HG03575 (cell line): ENCODE data around the gene LCK.

ENCODE experiments used
- ATAC-seq: cut with Tn5 transposase; IDR thresholded peaks from one replicate; pipeline ENCODE4 v1.9.1; 2021; ENCODE audit not compliant: unreplicated experiment, insufficient number of reproducible peaks, low FRiP score; ENCODE audit errors: extremely low read depth

The LCK gene

GRCh38 chr1:32307324-32307723 is 56.3 kb downstream of the LCK start:
- no peak for ATAC-seq

GRCh38 chr1:32309960-32310359 is 58.9 kb downstream of the LCK start:
- ATAC-seq = no peak

GRCh38 chr1:32311709-32312393 is 60.8 kb downstream of the LCK start:
- ATAC-seq = no peak

- ATAC-seq = no peak
Measured at GRCh38 chr1:32316903-32317277, 65.8 kb downstream of the LCK start.

GRCh38 chr1:32318127-32318869 is 67.2 kb downstream of the LCK start:
- no peak for ATAC-seq

- no peak for ATAC-seq
Measured at GRCh38 chr1:32321712-32322291, 70.7 kb downstream of the LCK start.

- ATAC-seq = no peak
Measured at GRCh38 chr1:32327204-32327603, 76.1 kb downstream of the LCK start.

GRCh38 chr1:32329931-32330466 is 78.9 kb downstream of the LCK start:
- ATAC-seq = no peak

- no peak for ATAC-seq
Measured at GRCh38 chr1:32330558-32331151, 79.6 kb downstream of the LCK start.

GRCh38 chr1:32331549-32331948 is 80.5 kb downstream of the LCK start:
- ATAC-seq = no peak

GRCh38 chr1:32332290-32333079 is 81.4 kb downstream of the LCK start:
- ATAC-seq = no peak

GRCh38 chr1:32333251-32333963 is 82.3 kb downstream of the LCK start:
- ATAC-seq = no peak

GRCh38 chr1:32334274-32334861 is 83.3 kb downstream of the LCK start:
- ATAC-seq = no peak

- no peak for ATAC-seq
Measured at GRCh38 chr1:32334864-32335534, 83.9 kb downstream of the LCK start.

GRCh38 chr1:32335535-32335789 is 84.4 kb downstream of the LCK start:
- ATAC-seq = no peak
